Kidney epithelial cell (primary cell): ENCODE results near the gene WDHD1. TPM values are rescaled to one million over a fixed set of nuclear protein-coding genes. Genes with fewer than 3 reads are reported as not detected.
A peak's percentile ranks its signal among the peaks of the same experiment; 100 is the strongest.

Experiments
- DNase-seq: peaks from one replicate; pipeline ENCODE4 v3.0.0-alpha.2; 2010; ENCODE audit warnings: low read depth
- H3K27me3 ChIP-seq: 2 replicates; pipeline ENCODE4 v1.6.0; 2011; ENCODE audit warnings: low read length; ENCODE audit not compliant: control insufficient read depth, insufficient read depth
- H3K36me3 ChIP-seq: 2 replicates; pipeline ENCODE4 v1.5.1; 2011; ENCODE audit warnings: low read length; ENCODE audit not compliant: control insufficient read depth, insufficient read depth
- H3K4me3 ChIP-seq: 2 replicates; pipeline ENCODE4 v1.5.1; 2011; ENCODE audit warnings: low read depth, mild to moderate bottlenecking, control low read depth, low read length
- total RNA-seq: library from RNA; depleted of rRNA; stranded (reverse); fragments of >200 nt; gene quantifications from 2 replicates; pipeline ENCODE4 v1.2.3, GENCODE V29; 2015
- TF ChIP-seq, protein P1 (sequence below): IDR thresholded peaks from 2 replicates; pipeline ENCODE4 v1.5.1; 2011; ENCODE audit warnings: mild to moderate bottlenecking, moderate library complexity, low read length, control low read depth, inconsistent platforms; ENCODE audit not compliant: insufficient read depth, poor library complexity, severe bottlenecking

The WDHD1 gene
- total RNA-seq, 1 donor from 2014 or later: 8.0 TPM

DNA sequence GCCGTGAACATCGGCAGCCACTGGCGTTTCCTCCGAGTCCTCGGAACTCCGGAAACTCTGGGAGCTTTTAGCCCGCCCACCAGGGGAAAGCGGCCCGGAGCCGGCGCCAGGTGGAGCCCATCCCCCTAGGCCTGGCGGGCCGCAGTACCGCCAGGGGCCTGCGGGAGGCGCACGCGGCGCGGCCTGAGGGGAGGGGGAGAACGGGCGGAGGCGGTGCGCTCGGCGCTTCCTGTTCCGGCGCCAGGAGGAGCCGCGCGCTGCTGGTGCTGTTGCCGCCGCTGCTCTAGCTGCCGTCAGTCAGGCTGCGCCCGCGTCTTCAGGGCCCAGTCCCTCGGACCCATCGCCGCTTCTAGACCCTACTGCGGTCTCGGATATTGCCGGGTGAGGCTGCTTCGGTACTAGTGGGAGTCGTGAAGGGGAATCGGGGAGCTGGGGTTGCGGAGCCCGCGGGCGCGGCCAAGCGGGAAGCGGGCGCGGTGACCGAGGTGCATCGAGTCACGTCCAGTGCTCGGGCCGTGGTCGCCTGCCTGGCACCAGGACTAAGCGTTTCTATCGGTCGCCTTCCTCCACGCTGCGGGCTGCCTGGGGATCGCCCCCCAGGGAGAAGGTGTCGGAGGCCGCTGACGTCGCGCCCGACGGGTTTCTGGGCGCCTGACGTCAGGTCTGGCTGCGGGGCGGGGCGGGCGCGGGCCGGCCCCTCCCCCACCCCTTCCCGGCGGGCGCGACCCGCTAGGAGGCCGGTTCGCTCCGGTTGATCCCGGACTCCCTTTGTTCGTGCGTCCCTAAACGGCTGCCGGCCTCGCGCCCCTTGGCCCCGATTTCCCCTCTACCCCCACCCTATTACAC, 24.7 kb upstream of the WDHD1 start, which contains the start of gene MAPK1IP1L:
Gene MAPK1IP1L (plus strand): TSS at position 225 of the 846 bp plus-strand sequence. CDS start 10,037 bp downstream, outside the sequence.
- Histone ChIP-seq H3K4me3 (peak within 1 kb of the TSS; percentile 100), H3K27me3 (no peaks in the 10 kb centered on the region), H3K36me3 (no peaks in the 10 kb centered on the region)
- DNase-seq: peak; percentile 61
- TF ChIP-seq, protein P1, sequence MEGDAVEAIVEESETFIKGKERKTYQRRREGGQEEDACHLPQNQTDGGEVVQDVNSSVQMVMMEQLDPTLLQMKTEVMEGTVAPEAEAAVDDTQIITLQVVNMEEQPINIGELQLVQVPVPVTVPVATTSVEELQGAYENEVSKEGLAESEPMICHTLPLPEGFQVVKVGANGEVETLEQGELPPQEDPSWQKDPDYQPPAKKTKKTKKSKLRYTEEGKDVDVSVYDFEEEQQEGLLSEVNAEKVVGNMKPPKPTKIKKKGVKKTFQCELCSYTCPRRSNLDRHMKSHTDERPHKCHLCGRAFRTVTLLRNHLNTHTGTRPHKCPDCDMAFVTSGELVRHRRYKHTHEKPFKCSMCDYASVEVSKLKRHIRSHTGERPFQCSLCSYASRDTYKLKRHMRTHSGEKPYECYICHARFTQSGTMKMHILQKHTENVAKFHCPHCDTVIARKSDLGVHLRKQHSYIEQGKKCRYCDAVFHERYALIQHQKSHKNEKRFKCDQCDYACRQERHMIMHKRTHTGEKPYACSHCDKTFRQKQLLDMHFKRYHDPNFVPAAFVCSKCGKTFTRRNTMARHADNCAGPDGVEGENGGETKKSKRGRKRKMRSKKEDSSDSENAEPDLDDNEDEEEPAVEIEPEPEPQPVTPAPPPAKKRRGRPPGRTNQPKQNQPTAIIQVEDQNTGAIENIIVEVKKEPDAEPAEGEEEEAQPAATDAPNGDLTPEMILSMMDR: peak; percentile 61

DNA sequence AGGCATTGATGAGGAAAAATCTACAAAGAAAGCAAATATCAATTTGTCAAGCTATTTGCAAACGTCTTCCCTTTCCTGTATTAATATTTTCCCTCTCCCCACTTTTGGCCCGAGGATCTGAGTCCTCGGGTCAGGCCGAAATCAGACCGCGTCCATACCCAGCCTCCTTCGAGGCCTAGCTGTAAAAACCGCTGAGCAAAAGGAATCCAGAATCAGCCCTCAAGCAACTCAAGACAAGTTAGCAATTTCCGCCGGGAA, 24.2 kb upstream of the WDHD1 start:
- peak overlapping the region; percentile 32 for H3K4me3 ChIP-seq
- TF ChIP-seq, protein P1: no peak
- no peaks in the 10 kb centered on the region for H3K36me3 ChIP-seq
- no peak for DNase-seq
- H3K27me3 ChIP-seq: no peaks in the 10 kb centered on the region

GRCh38 chr14:55048900-55049436, 22.1 kb upstream of the WDHD1 start:
- no peaks in the 10 kb centered on the region for H3K27me3 ChIP-seq
- no peak overlapping the region for H3K4me3 ChIP-seq
- TF ChIP-seq, protein P1: no peak
- H3K36me3 ChIP-seq: no peaks in the 10 kb centered on the region
- DNase-seq: no peak

GRCh38 chr14:55047301-55048053, 20.6 kb upstream of the WDHD1 start:
- no peak for DNase-seq
- TF ChIP-seq, protein P1: no peak
- H3K4me3 ChIP-seq: no peak overlapping the region

GRCh38 chr14:55045087-55045486, 18.2 kb upstream of the WDHD1 start:
- no peak overlapping the region for H3K4me3 ChIP-seq
- no peaks in the 10 kb centered on the region for H3K27me3 ChIP-seq
- TF ChIP-seq, protein P1: no peak
- H3K36me3 ChIP-seq: no peaks in the 10 kb centered on the region
- DNase-seq: no peak

More at GRCh38 chr14:55047301-55048053, 20.6 kb upstream of the WDHD1 start:
- Histone ChIP-seq H3K27me3 (no peaks in the 10 kb centered on the region), H3K36me3 (no peaks in the 10 kb centered on the region)
